Lung (tissue), 12 donors: Measurements from ENCODE around the gene LRRTM4. TPM values are rescaled to one million over a fixed set of nuclear protein-coding genes. Genes with fewer than 3 reads are reported as not detected.
"Not testable (repeated sequence)": the region's sequence is repeated elsewhere in the genome, so short reads cannot be mapped to it uniquely, and the experiment has no call there.

Experiments used
- ATAC-seq: fragments of 200-7000 bp; cut with Tn5 transposase; one replicate; pipeline ENCODE4 v1.9.1; 2020; ENCODE audit warnings: moderate number of reproducible peaks; ENCODE audit not compliant: insufficient read depth, low FRiP score
- DNase-seq, 3 donors: peaks; one replicate each; pipeline ENCODE4 v3.0.0-alpha.2; 2013 to 2017
- H3K27ac ChIP-seq, 2 donors: one replicate each; pipeline ENCODE4 v1.5.1; 2013; ENCODE audit warnings: mild to moderate bottlenecking in 2 of 2, moderate library complexity in 2 of 2, control low read depth in 1 of 2, inconsistent platforms in 1 of 2, low read depth in 1 of 2, low read length in 1 of 2
- H3K27me3 ChIP-seq, 3 donors: one replicate each; pipeline ENCODE4 v1.5.1; 2013; ENCODE audit warnings: low read length in 2 of 3; ENCODE audit not compliant: control insufficient read depth in 3 of 3, insufficient read depth in 3 of 3
- H3K36me3 ChIP-seq, 4 donors: one replicate each; pipeline ENCODE4 v1.5.1; 2013; ENCODE audit warnings: low read length in 4 of 4, mild to moderate bottlenecking in 1 of 4, moderate library complexity in 1 of 4; ENCODE audit not compliant: control insufficient read depth in 4 of 4, insufficient read depth in 4 of 4
- H3K4me1 ChIP-seq, 5 donors: one replicate each; pipeline ENCODE4 v1.5.1; 2013; ENCODE audit warnings: low read length in 5 of 5, mild to moderate bottlenecking in 2 of 5, moderate library complexity in 1 of 5; ENCODE audit not compliant: control insufficient read depth in 5 of 5, insufficient read depth in 5 of 5
- H3K4me3 ChIP-seq: one replicate; pipeline ENCODE4 v1.5.1; 2013; ENCODE audit warnings: mild to moderate bottlenecking, control low read depth, moderate library complexity
- H3K9ac ChIP-seq, 2 donors: one replicate each; pipeline ENCODE4 v1.5.1; 2013; ENCODE audit warnings: low read length in 2 of 2, control low read depth in 1 of 2; ENCODE audit not compliant: insufficient read depth in 1 of 2
- H3K9me3 ChIP-seq, 4 donors: one replicate each; pipeline ENCODE4 v1.5.1; 2013; ENCODE audit warnings: low read length in 3 of 4, mild to moderate bottlenecking in 1 of 4, moderate library complexity in 1 of 4; ENCODE audit not compliant: control insufficient read depth in 4 of 4, insufficient read depth in 3 of 4
- WGBS, 2 donors: extraction: QIAGEN DNeasy Blood & Tissue Kit; methylation state at CpG; one replicate each; pipeline ENCODE4 v1.1.7; 2013; 5-methylcytosine and 5-hydroxymethylcytosine counted together
- polyA plus RNA-seq, 2 donors: library from polyadenylated mRNA; stranded (reverse); fragments of 200-250 nt; gene quantifications; one replicate each; pipeline ENCODE4 v1.2.1, GENCODE V29; 2013
- total RNA-seq, 2 donors: library from RNA; depleted of rRNA in 1 of 2; stranded (reverse); fragments of >200 nt in 1 of 2; gene quantifications; one replicate each; pipeline ENCODE4 v1.2.1, GENCODE V29; 2014 to 2021
- TF ChIP-seq, protein P1 (sequence below): IDR thresholded peaks from 2 replicates; pipeline ENCODE4 v1.5.1; 2012; ENCODE audit warnings: mild to moderate bottlenecking; ENCODE audit errors: control extremely low read depth, extremely low read depth
- donor health status: control.
- donor health status: control.
- donor health status: Bipolar disorder and iron deficiency.
- donor health status: healthy.
- donor health status: DM: yes; HTN: yes; CAD: no.

LRRTM4 gene
- total and polyA plus RNA-seq, 4 donors, result 0.08 to 9.2 (median 1.2) TPM; not detected in 1

GRCh38 chr2:77095096-77095495, 427.1 kb downstream of the LRRTM4 start:
- no peaks in the 10 kb centered on the region for H3K27me3 ChIP-seq
- TF ChIP-seq, protein P1, sequence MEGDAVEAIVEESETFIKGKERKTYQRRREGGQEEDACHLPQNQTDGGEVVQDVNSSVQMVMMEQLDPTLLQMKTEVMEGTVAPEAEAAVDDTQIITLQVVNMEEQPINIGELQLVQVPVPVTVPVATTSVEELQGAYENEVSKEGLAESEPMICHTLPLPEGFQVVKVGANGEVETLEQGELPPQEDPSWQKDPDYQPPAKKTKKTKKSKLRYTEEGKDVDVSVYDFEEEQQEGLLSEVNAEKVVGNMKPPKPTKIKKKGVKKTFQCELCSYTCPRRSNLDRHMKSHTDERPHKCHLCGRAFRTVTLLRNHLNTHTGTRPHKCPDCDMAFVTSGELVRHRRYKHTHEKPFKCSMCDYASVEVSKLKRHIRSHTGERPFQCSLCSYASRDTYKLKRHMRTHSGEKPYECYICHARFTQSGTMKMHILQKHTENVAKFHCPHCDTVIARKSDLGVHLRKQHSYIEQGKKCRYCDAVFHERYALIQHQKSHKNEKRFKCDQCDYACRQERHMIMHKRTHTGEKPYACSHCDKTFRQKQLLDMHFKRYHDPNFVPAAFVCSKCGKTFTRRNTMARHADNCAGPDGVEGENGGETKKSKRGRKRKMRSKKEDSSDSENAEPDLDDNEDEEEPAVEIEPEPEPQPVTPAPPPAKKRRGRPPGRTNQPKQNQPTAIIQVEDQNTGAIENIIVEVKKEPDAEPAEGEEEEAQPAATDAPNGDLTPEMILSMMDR, result no peak
- no peak overlapping the region for H3K27ac ChIP-seq
- no peak for DNase-seq
- no peak overlapping the region for H3K9ac ChIP-seq
- H3K9me3 ChIP-seq, result no peaks in the 10 kb centered on the region
- WGBS, 2 donors, result 67 to 82% methylated on average over 1 of the region's 1 CpG
- no peaks in the 10 kb centered on the region for H3K36me3 ChIP-seq
- H3K4me3 ChIP-seq, result no peak overlapping the region
- no peak for ATAC-seq
- H3K4me1 ChIP-seq, result no peaks in the 10 kb centered on the region

- not testable (repeated sequence) for H3K36me3 ChIP-seq, DNase-seq, H3K27ac ChIP-seq, H3K9ac ChIP-seq, H3K9me3 ChIP-seq, H3K27me3 ChIP-seq, H3K4me3 ChIP-seq, H3K4me1 ChIP-seq, ATAC-seq
- WGBS, 2 donors, result 37 to 41% methylated on average over 13 of the region's 13 CpGs
Observed at GRCh38 chr2:77088424-77088823, 433.8 kb downstream of the LRRTM4 start.

DNA sequence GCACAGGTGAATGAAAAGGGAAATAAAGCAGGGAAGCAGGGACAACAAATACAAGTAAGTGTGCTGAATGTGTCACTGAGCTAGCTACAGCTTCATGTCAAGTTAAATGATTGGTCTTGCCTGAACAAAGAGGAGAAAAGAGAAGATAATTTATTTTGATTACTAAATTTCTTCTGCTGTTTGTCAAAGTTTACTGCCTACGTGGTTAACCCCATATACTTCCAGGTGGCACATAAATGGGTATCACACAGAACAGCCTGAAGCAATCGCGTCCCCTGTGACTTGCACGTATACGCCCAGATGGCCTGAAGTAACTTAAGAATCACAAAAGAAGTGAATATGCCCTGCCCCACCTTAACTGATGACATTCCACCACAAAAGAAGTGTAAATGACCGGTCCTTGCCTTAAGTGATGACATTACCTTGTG, 434.2 kb downstream of the LRRTM4 start:
- Histone ChIP-seq H3K36me3 (no peaks in the 10 kb centered on the region), H3K27me3 (no peaks in the 10 kb centered on the region), H3K9ac (no peak overlapping the region), H3K27ac (no peak overlapping the region), H3K9me3 (no peaks in the 10 kb centered on the region), H3K4me1 (peaks cover 0 to 7% (median 0%) of the 10 kb centered on the region in 5 donors), H3K4me3 (no peak overlapping the region)
- DNase-seq (no peak), ATAC-seq (no peak)
- WGBS, 2 donors, result 37 to 41% methylated on average over 6 of the region's 6 CpGs
- TF ChIP-seq, protein P1, result no peak

DNA sequence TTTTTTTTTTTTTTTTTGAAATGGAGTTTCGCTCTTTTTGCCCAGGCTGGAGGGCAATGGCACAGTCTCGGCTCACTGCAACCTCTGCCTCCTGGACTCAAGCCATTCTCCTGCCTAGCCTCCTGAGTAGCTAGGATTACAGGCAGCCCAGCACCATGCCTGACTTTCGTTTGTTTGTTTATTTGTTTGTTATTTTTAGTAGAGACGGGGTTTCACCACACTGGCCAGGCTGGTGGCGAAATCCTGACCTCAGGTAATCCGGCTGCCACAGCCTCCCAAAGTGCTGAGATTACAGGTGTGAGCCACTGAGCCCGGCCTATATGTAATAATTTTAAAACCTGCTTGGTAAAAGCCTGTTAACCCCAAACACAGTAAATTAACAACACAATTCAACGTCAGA, 435.7 kb downstream of the LRRTM4 start:
- Histone ChIP-seq H3K4me3 (no peak overlapping the region), H3K4me1 (peaks cover 0 to 7% (median 0%) of the 10 kb centered on the region in 5 donors), H3K9me3 (no peaks in the 10 kb centered on the region), H3K27ac (no peak overlapping the region), H3K9ac (no peak overlapping the region), H3K27me3 (no peaks in the 10 kb centered on the region), H3K36me3 (no peaks in the 10 kb centered on the region)
- DNase-seq, result no peak
- TF ChIP-seq, protein P1, result no peak
- ATAC-seq, result no peak
- 59 to 61% methylated on average over 8 of the region's 8 CpGs for WGBS, 2 donors
